Fibroblast of lung (primary cell): ENCODE measurements around the gene TPR.

Source experiments
- EZH2 ChIP-seq: IDR thresholded peaks from 2 replicates; pipeline ENCODE4 v1.5.1; 2012; ENCODE audit warnings: low read length, control low read depth, mild to moderate bottlenecking; ENCODE audit errors: missing control alignments
- TF ChIP-seq, protein P1 (sequence below), 2 donors: IDR thresholded peaks in 1 of 2; conservative IDR thresholded peaks in 1 of 2; 1 replicate in 1 of 2; 2 replicates in 1 of 2; pipeline ENCODE4 v1.5.1; 2011 to 2012; ENCODE audit warnings: low read length in 2 of 2, control low read depth in 1 of 2, inconsistent platforms in 1 of 2, low read depth in 1 of 2, mild to moderate bottlenecking in 1 of 2

GRCh38 chr1:186292875-186293274, 82.2 kb downstream of the TPR start:
- TF ChIP-seq, protein P1, sequence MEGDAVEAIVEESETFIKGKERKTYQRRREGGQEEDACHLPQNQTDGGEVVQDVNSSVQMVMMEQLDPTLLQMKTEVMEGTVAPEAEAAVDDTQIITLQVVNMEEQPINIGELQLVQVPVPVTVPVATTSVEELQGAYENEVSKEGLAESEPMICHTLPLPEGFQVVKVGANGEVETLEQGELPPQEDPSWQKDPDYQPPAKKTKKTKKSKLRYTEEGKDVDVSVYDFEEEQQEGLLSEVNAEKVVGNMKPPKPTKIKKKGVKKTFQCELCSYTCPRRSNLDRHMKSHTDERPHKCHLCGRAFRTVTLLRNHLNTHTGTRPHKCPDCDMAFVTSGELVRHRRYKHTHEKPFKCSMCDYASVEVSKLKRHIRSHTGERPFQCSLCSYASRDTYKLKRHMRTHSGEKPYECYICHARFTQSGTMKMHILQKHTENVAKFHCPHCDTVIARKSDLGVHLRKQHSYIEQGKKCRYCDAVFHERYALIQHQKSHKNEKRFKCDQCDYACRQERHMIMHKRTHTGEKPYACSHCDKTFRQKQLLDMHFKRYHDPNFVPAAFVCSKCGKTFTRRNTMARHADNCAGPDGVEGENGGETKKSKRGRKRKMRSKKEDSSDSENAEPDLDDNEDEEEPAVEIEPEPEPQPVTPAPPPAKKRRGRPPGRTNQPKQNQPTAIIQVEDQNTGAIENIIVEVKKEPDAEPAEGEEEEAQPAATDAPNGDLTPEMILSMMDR (conservative IDR thresholded peaks at IDR 0.05 in 1 of 2, IDR thresholded peaks at IDR 0.05 in 1 of 2; ENCODE audit: low read depth in 1 of 2, low read length in 2 of 2), result no peak
- no peak for TF ChIP-seq EZH2
